Thoracic aorta (tissue), 2 donors: ENCODE measurements around the gene ATF7. TPM values are rescaled to one million over a fixed set of nuclear protein-coding genes. Genes with fewer than 3 reads are reported as not detected.

ENCODE experiments used
- ATAC-seq: fragments of 150-250 bp; one replicate; pipeline ENCODE4 v1.8.0; 2017; ENCODE audit warnings: low read depth; ENCODE audit not compliant: insufficient number of reproducible peaks, low FRiP score
- DNase-seq: peaks from one replicate; pipeline ENCODE4 v3.0.0-alpha.2; 2020; ENCODE audit warnings: low spot score
- H3K27ac ChIP-seq, 2 donors: fragments of 200-600 bp; sonication (generic); 1 replicate in 1 of 2; 2 replicates in 1 of 2; pipeline ENCODE4 v1.5.1; 2016; ENCODE audit warnings: mild to moderate bottlenecking in 2 of 2, moderate library complexity in 2 of 2
- H3K27me3 ChIP-seq: fragments of 200-600 bp; sonication (generic); replicated peaks from 2 replicates; pipeline ENCODE4 v1.6.0; 2016; ENCODE audit warnings: mild to moderate bottlenecking; ENCODE audit not compliant: insufficient read depth
- H3K36me3 ChIP-seq: fragments of 200-600 bp; sonication (generic); one replicate; pipeline ENCODE4 v1.5.1; 2016
- H3K4me1 ChIP-seq, 2 donors: fragments of 200-600 bp; sonication (generic); 1 replicate in 1 of 2; 2 replicates in 1 of 2; pipeline versions ENCODE4 v1.5.1 to v1.6.0; 2016; ENCODE audit warnings: low read depth in 2 of 2, mild to moderate bottlenecking in 1 of 2; ENCODE audit not compliant: control insufficient read depth in 1 of 2
- H3K4me3 ChIP-seq: fragments of 200-600 bp; sonication (generic); 2 replicates; pipeline ENCODE4 v1.5.1; 2016; ENCODE audit warnings: mild to moderate bottlenecking
- H3K9me3 ChIP-seq: fragments of 200-600 bp; sonication (generic); 2 replicates; pipeline ENCODE4 v1.5.1; 2016
- total RNA-seq, 2 donors: library from RNA; depleted of rRNA; stranded (reverse); fragments of >200 nt; gene quantifications; one replicate each; pipeline versions ENCODE4 v1.1.0 to v1.2.3, GENCODE V29; 2016
- TF ChIP-seq, protein P1 (sequence below): fragments of 200-600 bp; sonication (generic); IDR thresholded peaks from one replicate; pipeline ENCODE4 v1.5.1; 2019; ENCODE audit warnings: antibody characterized with exemption

The ATF7 gene
- total RNA-seq, 2 donors from 2014 or later = 24.4 to 82.1 TPM

DNA sequence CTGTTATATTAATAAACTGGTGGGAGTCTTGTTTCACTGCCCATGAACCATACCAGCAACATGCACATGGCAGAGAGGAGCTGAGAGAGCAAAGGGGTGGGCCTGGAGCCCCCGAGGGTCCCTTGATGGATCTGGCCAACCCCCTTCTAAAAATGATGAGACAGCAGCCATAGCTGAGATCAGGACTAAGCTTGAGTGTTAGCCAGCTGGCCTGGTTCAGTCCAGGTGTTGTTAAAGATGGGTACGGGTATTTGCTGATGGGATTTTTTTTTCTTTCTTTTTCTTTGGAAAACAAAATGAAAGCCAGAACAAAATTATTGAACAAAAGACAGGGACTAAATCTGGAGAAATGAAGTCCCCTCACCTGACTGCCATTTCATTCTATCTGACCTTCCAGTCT lies 158.3 kb downstream of the ATF7 start:
- DNase-seq (no peak), ATAC-seq (no peak)
- Histone ChIP-seq H3K9me3 (no peaks in the 10 kb centered on the region), H3K4me1 (peaks cover 0 to 7% of the 10 kb centered on the region in 2 donors), H3K36me3 (peaks cover 87% of the 10 kb centered on the region), H3K27me3 (no peaks in the 10 kb centered on the region), H3K27ac (no peak overlapping the region), H3K4me3 (no peak overlapping the region)
- TF ChIP-seq, protein P1, sequence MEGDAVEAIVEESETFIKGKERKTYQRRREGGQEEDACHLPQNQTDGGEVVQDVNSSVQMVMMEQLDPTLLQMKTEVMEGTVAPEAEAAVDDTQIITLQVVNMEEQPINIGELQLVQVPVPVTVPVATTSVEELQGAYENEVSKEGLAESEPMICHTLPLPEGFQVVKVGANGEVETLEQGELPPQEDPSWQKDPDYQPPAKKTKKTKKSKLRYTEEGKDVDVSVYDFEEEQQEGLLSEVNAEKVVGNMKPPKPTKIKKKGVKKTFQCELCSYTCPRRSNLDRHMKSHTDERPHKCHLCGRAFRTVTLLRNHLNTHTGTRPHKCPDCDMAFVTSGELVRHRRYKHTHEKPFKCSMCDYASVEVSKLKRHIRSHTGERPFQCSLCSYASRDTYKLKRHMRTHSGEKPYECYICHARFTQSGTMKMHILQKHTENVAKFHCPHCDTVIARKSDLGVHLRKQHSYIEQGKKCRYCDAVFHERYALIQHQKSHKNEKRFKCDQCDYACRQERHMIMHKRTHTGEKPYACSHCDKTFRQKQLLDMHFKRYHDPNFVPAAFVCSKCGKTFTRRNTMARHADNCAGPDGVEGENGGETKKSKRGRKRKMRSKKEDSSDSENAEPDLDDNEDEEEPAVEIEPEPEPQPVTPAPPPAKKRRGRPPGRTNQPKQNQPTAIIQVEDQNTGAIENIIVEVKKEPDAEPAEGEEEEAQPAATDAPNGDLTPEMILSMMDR = no peak

DNA sequence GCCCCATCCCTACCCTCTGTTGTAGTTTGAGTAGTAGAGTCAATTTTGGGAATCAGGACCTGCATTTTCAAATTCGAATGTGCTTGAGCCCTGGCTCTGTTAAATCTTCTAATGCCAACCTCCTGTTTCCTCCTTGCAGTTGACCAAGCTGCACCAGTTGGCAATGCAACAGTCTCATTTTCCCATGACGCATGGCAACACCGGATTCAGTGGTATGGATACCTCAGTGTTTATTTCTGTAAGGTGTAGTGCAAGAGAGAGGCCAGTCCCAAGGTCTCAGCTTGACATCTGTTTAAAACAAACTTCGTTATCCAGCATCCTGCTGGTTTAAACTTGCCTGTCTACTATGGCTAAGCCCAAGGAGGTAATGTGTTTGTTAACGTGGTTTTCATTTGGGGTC lies 159.1 kb downstream of the ATF7 start:
- no peak overlapping the region for H3K4me3 ChIP-seq
- TF ChIP-seq, protein P1 = no peak
- no peak for ATAC-seq
- peaks cover 89% of the 10 kb centered on the region for H3K36me3 ChIP-seq
- no peak overlapping the region for H3K27ac ChIP-seq
- DNase-seq = no peak
- no peaks in the 10 kb centered on the region for H3K4me1 ChIP-seq
- no peaks in the 10 kb centered on the region for H3K9me3 ChIP-seq
- no peaks in the 10 kb centered on the region for H3K27me3 ChIP-seq

DNA sequence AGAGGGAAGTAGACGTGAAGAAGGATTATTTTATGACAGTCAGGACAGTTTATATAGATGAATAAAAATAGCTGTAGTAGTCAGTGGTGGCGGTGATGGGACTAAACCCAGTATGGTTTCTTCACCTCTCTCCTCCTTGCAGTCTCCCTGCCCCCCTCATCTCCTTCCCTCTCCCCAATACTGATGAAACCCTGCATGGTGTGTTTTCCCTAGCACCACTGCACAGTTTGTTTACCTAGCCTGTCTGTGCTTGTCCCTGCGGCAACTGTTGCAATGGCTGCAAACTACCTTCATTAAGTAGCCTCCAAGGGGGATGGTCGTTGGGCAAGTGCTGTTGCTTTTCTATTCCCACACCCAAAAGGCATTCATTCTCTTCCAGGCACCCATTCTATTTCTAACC lies 159.5 kb downstream of the ATF7 start:
- no peak for ATAC-seq
- Histone ChIP-seq H3K27me3 (no peaks in the 10 kb centered on the region), H3K9me3 (no peaks in the 10 kb centered on the region), H3K36me3 (peaks cover 89% of the 10 kb centered on the region), H3K27ac (no peak overlapping the region), H3K4me3 (no peak overlapping the region), H3K4me1 (no peaks in the 10 kb centered on the region)
- DNase-seq = no peak
- TF ChIP-seq, protein P1 = no peak

DNA sequence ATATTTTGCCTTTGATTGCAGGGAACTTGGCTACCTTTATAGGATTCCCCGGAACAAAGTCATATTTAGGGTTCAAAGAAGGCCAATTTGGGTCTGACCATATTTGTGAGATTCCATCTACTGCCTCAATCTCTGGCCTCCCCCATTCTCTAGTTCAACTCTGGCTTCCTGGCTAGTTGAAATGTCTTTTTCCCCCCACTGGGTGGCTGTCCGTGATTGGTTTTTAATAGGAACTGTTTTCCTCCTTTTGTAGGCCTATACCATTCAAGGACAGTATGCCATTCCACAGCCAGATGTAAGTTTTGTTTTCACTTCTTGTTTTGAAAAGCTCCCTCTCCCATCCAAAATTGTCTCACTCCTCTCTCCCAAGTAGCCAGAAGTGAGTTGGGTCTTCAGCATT lies 160.5 kb downstream of the ATF7 start:
- H3K36me3 ChIP-seq = peaks cover 91% of the 10 kb centered on the region
- no peak for DNase-seq
- H3K27me3 ChIP-seq = no peaks in the 10 kb centered on the region
- no peak for ATAC-seq
- no peak overlapping the region for H3K4me3 ChIP-seq
- TF ChIP-seq, protein P1 = no peak
- no peak overlapping the region for H3K27ac ChIP-seq
- H3K4me1 ChIP-seq = no peaks in the 10 kb centered on the region
- no peaks in the 10 kb centered on the region for H3K9me3 ChIP-seq

DNA sequence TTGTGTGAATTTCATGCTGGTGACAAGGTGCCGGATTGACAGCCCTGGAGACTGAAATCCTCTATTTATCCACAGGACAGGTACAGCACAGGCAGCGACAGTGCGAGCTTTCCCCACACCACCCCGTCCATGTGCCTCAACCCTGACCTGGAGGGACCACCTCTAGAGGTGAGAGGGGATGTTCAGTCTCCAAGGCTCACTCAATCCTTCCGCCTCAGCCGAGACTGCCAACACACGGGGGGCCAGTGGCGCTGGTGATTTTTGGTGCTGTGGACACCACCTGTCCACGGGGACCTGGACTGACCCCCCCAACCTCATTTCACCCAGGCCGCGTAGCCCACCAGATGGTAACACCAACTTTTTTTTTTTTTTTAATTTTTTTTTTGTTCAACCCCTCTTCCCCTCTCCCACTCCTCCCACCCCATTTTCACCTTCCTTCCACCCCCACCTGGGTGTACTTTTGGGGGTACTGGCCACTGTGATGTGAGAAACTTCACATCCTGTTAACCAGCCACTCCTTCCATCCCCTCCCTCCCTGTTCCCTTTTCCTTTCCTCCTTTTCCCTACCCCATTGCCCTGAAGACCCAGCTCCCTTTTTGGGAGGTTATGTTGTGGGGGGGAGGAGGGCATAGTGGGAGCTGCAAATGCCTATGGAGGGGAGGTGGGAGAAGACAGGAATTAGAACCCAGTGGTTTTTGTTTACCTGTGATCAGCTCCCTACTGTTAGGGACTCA lies 161.3 kb downstream of the ATF7 start:
- H3K9me3 ChIP-seq = no peaks in the 10 kb centered on the region
- H3K27me3 ChIP-seq = no peaks in the 10 kb centered on the region
- TF ChIP-seq, protein P1 = no peak
- H3K36me3 ChIP-seq = peaks cover 95% of the 10 kb centered on the region
- no peak for ATAC-seq
- peak overlapping the region in 1 of 2 donors; percentile 50 for H3K27ac ChIP-seq
- DNase-seq = no peak
- H3K4me1 ChIP-seq = no peaks in the 10 kb centered on the region
- no peak overlapping the region for H3K4me3 ChIP-seq
